ENCODE data around the gene APBA2.

DNA sequence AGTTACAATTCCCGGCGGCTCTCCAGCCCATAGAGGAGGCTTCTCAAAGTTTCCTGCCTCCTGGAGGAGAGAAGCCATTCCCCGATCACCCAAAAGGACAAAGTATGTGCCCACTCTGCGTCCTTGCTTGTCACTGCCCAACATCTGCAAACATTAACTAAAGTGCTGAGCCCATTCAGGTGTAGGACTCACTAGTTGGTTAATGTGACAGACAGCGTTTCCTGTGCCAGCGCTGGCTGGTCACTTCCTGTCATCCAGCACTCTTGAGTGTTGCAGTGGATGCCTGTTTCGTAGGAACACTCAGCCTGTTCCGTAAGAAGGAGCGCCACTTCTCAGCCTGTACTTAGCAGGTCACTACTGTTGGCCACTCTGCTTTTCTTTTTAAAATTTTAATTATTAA is 100.3 kb downstream of the APBA2 start:
- TF ChIP-seq ZNF549 (tag by site-specific recombination; IDR thresholded peaks at IDR 0.05) (no peak), YY1 (tag by site-specific recombination; IDR thresholded peaks at IDR 0.05) (no peak), SP2 (tag by site-specific recombination; IDR thresholded peaks at IDR 0.05) (no peak)
- TF ChIP-seq, protein P1, sequence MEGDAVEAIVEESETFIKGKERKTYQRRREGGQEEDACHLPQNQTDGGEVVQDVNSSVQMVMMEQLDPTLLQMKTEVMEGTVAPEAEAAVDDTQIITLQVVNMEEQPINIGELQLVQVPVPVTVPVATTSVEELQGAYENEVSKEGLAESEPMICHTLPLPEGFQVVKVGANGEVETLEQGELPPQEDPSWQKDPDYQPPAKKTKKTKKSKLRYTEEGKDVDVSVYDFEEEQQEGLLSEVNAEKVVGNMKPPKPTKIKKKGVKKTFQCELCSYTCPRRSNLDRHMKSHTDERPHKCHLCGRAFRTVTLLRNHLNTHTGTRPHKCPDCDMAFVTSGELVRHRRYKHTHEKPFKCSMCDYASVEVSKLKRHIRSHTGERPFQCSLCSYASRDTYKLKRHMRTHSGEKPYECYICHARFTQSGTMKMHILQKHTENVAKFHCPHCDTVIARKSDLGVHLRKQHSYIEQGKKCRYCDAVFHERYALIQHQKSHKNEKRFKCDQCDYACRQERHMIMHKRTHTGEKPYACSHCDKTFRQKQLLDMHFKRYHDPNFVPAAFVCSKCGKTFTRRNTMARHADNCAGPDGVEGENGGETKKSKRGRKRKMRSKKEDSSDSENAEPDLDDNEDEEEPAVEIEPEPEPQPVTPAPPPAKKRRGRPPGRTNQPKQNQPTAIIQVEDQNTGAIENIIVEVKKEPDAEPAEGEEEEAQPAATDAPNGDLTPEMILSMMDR (tag by site-specific recombination; IDR thresholded peaks at IDR 0.05), result no peak
- TF ChIP-seq, protein P2, sequence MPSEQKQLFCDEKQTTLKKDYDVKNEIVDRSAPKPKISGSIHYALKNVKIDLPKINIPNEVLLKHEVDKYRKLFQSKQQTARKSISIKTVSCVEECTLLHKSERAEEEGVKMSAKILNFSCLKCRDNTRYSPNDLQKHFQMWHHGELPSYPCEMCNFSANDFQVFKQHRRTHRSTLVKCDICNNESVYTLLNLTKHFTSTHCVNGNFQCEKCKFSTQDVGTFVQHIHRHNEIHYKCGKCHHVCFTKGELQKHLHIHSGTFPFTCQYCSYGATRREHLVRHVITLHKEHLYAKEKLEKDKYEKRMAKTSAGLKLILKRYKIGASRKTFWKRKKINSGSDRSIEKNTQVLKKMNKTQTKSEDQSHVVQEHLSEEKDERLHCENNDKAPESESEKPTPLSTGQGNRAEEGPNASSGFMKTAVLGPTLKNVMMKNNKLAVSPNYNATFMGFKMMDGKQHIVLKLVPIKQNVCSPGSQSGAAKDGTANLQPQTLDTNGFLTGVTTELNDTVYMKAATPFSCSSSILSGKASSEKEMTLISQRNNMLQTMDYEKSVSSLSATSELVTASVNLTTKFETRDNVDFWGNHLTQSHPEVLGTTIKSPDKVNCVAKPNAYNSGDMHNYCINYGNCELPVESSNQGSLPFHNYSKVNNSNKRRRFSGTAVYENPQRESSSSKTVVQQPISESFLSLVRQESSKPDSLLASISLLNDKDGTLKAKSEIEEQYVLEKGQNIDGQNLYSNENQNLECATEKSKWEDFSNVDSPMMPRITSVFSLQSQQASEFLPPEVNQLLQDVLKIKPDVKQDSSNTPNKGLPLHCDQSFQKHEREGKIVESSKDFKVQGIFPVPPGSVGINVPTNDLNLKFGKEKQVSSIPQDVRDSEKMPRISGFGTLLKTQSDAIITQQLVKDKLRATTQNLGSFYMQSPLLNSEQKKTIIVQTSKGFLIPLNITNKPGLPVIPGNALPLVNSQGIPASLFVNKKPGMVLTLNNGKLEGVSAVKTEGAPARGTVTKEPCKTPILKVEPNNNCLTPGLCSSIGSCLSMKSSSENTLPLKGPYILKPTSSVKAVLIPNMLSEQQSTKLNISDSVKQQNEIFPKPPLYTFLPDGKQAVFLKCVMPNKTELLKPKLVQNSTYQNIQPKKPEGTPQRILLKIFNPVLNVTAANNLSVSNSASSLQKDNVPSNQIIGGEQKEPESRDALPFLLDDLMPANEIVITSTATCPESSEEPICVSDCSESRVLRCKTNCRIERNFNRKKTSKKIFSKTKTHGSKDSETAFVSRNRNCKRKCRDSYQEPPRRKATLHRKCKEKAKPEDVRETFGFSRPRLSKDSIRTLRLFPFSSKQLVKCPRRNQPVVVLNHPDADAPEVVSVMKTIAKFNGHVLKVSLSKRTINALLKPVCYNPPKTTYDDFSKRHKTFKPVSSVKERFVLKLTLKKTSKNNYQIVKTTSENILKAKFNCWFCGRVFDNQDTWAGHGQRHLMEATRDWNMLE (tag by site-specific recombination; conservative IDR thresholded peaks at IDR 0.05; ENCODE audit: low read depth), result no peak
